Esophagus squamous epithelium (tissue), 5 donors: ENCODE data around the gene C6orf132. TPM values are rescaled to one million over a fixed set of nuclear protein-coding genes. Genes with fewer than 3 reads are reported as not detected.

Source experiments
- DNase-seq: peaks from one replicate; lab custom pipeline; 2025; lab: John Stamatoyannopoulos, UW
- H3K27ac ChIP-seq, 4 donors: fragments of 200-600 bp; sonication (generic); one replicate each; pipeline ENCODE4 v1.5.1; 2016 to 2019; ENCODE audit warnings: mild to moderate bottlenecking in 1 of 4
- H3K27me3 ChIP-seq, 4 donors: fragments of 200-600 bp; sonication (generic); 1 replicate in 3 of 4; 2 replicates in 1 of 4; pipeline versions ENCODE4 v1.5.1 to v1.6.0; 2017 to 2021; ENCODE audit warnings: antibody characterized with exemption in 1 of 4
- H3K36me3 ChIP-seq, 3 donors: fragments of 200-600 bp; sonication (generic); one replicate each; pipeline ENCODE4 v1.5.1; 2016 to 2019
- H3K4me1 ChIP-seq, 3 donors: fragments of 200-600 bp; sonication (generic); one replicate each; pipeline ENCODE4 v1.5.1; 2017 to 2019
- H3K4me3 ChIP-seq, 4 donors: fragments of 200-600 bp; sonication (generic); 1 replicate in 3 of 4; 2 replicates in 1 of 4; pipeline ENCODE4 v1.5.1; 2016 to 2019; ENCODE audit warnings: mild to moderate bottlenecking in 2 of 4, moderate library complexity in 1 of 4
- H3K9me3 ChIP-seq, 3 donors: fragments of 200-600 bp; sonication (generic); one replicate each; pipeline ENCODE4 v1.5.1; 2016 to 2019
- CTCF ChIP-seq, 6 experiments: fragments of 450-650 bp in 4 of 6; fragments of 200-600 bp in 2 of 6; sonication (generic) in 2 of 6; IDR thresholded peaks; one replicate each; pipeline ENCODE4 v1.5.1; 2016 to 2019; ENCODE audit warnings: antibody characterized with exemption in 6 of 6, mild to moderate bottlenecking in 4 of 6, moderate library complexity in 4 of 6
- POLR2A ChIP-seq, 4 donors: fragments of 450-650 bp; IDR thresholded peaks; one replicate each; pipeline ENCODE4 v1.6.1; 2017; ENCODE audit warnings: antibody characterized with exemption in 4 of 4, mild to moderate bottlenecking in 4 of 4, moderate library complexity in 3 of 4
- WGBS, 2 donors: methylation state at CpG; one replicate each; pipeline ENCODE4 v1.1.5; 2018; 5-methylcytosine and 5-hydroxymethylcytosine counted together
- intact Hi-C: fragments of 100-400 bp; cut with DNase I; formaldehyde crosslinking; loops from one replicate; pipeline ENCODE4 v1.15.0; 2022
- total RNA-seq, 4 donors: library from RNA; depleted of rRNA; stranded (reverse); fragments of >200 nt; gene quantifications; one replicate each; pipeline ENCODE4 v1.1.0, GENCODE V29; 2016
- donor health status: DM: yes; HTN: yes; CAD: no.

C6orf132 gene
- total RNA-seq, 4 donors from 2014 or later, result 87.8 to 254 (median 142) TPM

- DNase-seq, result no peak
- H3K36me3 ChIP-seq, result peaks cover 7 to 79% (median 17%) of the 10 kb centered on the region in 3 donors
Measured at GRCh38 chr6:42079941-42080464, 62.4 kb downstream of the C6orf132 start.

GRCh38 chr6:42078386-42078785 lies 64.0 kb downstream of the C6orf132 start:
- no peak overlapping the region for H3K27ac ChIP-seq
- 83 to 84% methylated on average over 5 to 6 of the region's 11 CpGs for WGBS, 2 donors
- intact Hi-C loops, result loop anchor here (10.0 kb wide), 1 partner anchor 476 kb away; no protein-coding TSS in a partner anchor
- peaks cover 0 to 9% (median 0%) of the 10 kb centered on the region in 3 donors for H3K4me1 ChIP-seq
- no peak overlapping the region for H3K4me3 ChIP-seq
- no peak for DNase-seq
- H3K27me3 ChIP-seq, result no peaks in the 10 kb centered on the region
- no peak for TF ChIP-seq CTCF (IDR thresholded peaks at IDR 0.05)
- TF ChIP-seq POLR2A (IDR thresholded peaks at IDR 0.05), result no peak
- H3K9me3 ChIP-seq, result no peaks in the 10 kb centered on the region
- peaks cover 7 to 89% (median 17%) of the 10 kb centered on the region in 3 donors for H3K36me3 ChIP-seq

More at GRCh38 chr6:42079941-42080464, 62.4 kb downstream of the C6orf132 start:
- intact Hi-C loops, result loop anchor here (10.0 kb wide), 1 partner anchor 475 kb away; no protein-coding TSS in a partner anchor
- Histone ChIP-seq H3K9me3 (no peaks in the 10 kb centered on the region), H3K27ac (no peak overlapping the region), H3K4me1 (peaks cover 0 to 8% (median 0%) of the 10 kb centered on the region in 3 donors), H3K27me3 (no peaks in the 10 kb centered on the region), H3K4me3 (no peak overlapping the region)
- TF ChIP-seq POLR2A (IDR thresholded peaks at IDR 0.05) (no peak), CTCF (IDR thresholded peaks at IDR 0.05) (no peak)
- 86 to 89% methylated on average over 10 of the region's 10 CpGs for WGBS, 2 donors

- H3K4me3 ChIP-seq, result no peak overlapping the region
- no peak overlapping the region for H3K27ac ChIP-seq
- peak; percentile 59 to 92 (median 86) for TF ChIP-seq CTCF (IDR thresholded peaks at IDR 0.05)
- TF ChIP-seq POLR2A (IDR thresholded peaks at IDR 0.05), result no peak
- intact Hi-C loops, result loop anchor here (10.0 kb wide), 1 partner anchor 480 kb away; no protein-coding TSS in a partner anchor
- peaks cover 7 to 91% (median 22%) of the 10 kb centered on the region in 3 donors for H3K36me3 ChIP-seq
- H3K4me1 ChIP-seq, result peaks cover 0 to 9% (median 0%) of the 10 kb centered on the region in 3 donors
- H3K9me3 ChIP-seq, result no peaks in the 10 kb centered on the region
- no peak for DNase-seq
- H3K27me3 ChIP-seq, result no peaks in the 10 kb centered on the region
- WGBS, 2 donors, result 24 to 35% methylated on average over 5 to 7 of the region's 7 CpGs
Measured at GRCh38 chr6:42075159-42075838, 67.1 kb downstream of the C6orf132 start.

GRCh38 chr6:42073287-42073686 lies 69.1 kb downstream of the C6orf132 start:
- DNase-seq, result no peak
- intact Hi-C loops, result loop anchor here (10.0 kb wide), 1 partner anchor 482 kb away; no protein-coding TSS in a partner anchor
- no peak overlapping the region for H3K27ac ChIP-seq
- H3K4me1 ChIP-seq, result peaks cover 0 to 9% (median 0%) of the 10 kb centered on the region in 3 donors
- no peaks in the 10 kb centered on the region for H3K9me3 ChIP-seq
- TF ChIP-seq CTCF (IDR thresholded peaks at IDR 0.05) (no peak), POLR2A (IDR thresholded peaks at IDR 0.05) (no peak)
- H3K27me3 ChIP-seq, result no peaks in the 10 kb centered on the region
- peaks cover 7 to 91% (median 30%) of the 10 kb centered on the region in 3 donors for H3K36me3 ChIP-seq
- 62 to 84% methylated on average over 2 of the region's 2 CpGs for WGBS, 2 donors
- H3K4me3 ChIP-seq, result no peak overlapping the region
